GM13977 (cell line): ENCODE data around the gene KCTD8.
"Not testable (repeated sequence)": the region's sequence is repeated elsewhere in the genome, so short reads cannot be mapped to it uniquely, and the experiment has no call there.

Experiments used
- DNase-seq: peaks from one replicate; pipeline ENCODE4 v3.0.0; 2012; ENCODE audit warnings: low spot score
- CTCF ChIP-seq: IDR thresholded peaks from 2 replicates; pipeline ENCODE4 v1.5.1; 2012; ENCODE audit warnings: mild to moderate bottlenecking, control low read depth; ENCODE audit not compliant: insufficient read depth; ENCODE audit errors: extremely low read depth, missing control alignments
- in situ Hi-C: fragments of 300-500 bp; cut with MboI; formaldehyde crosslinking; loops from one replicate; pipeline ENCODE4 v1.12.0; 2022; ENCODE audit warnings: low sequenced_read_pairs, low pct_unique_long_range_greater_than_20kb, mixed read lengths, inconsistent platforms; ENCODE audit not compliant: unreplicated experiment

Gene KCTD8

GRCh38 chr4:44228326-44228725 lies 220.3 kb downstream of the KCTD8 start:
- no peak for TF ChIP-seq CTCF
- in situ Hi-C loops, result no loop called here

GRCh38 chr4:44221407-44221806 lies 227.2 kb downstream of the KCTD8 start:
- TF ChIP-seq CTCF, result no peak
- no peak for DNase-seq
- in situ Hi-C loops, result no loop called here

More at GRCh38 chr4:44228326-44228725, 220.3 kb downstream of the KCTD8 start:
- no peak for DNase-seq

- TF ChIP-seq CTCF, result no peak
- no peak for DNase-seq
- in situ Hi-C loops, result no loop called here
These were observed 237.9 kb downstream of the KCTD8 start for GRCh38 chr4:44210750-44211149.

GRCh38 chr4:44196796-44197195 lies 251.8 kb downstream of the KCTD8 start:
- no peak for TF ChIP-seq CTCF
- no peak for DNase-seq
- in situ Hi-C loops, result no loop called here

GRCh38 chr4:44194365-44194764 lies 254.2 kb downstream of the KCTD8 start:
- no peak for DNase-seq
- TF ChIP-seq CTCF, result no peak
- in situ Hi-C loops, result no loop called here

GRCh38 chr4:44186850-44187246 lies 261.8 kb downstream of the KCTD8 start:
- no peak for DNase-seq
- in situ Hi-C loops, result no loop called here
- no peak for TF ChIP-seq CTCF

GRCh38 chr4:44186096-44186849 lies 262.3 kb downstream of the KCTD8 start:
- DNase-seq, result no peak
- in situ Hi-C loops, result no loop called here
- no peak for TF ChIP-seq CTCF

GRCh38 chr4:44181491-44182349 lies 266.9 kb downstream of the KCTD8 start:
- in situ Hi-C loops, result not testable (repeated sequence)

GRCh38 chr4:44167766-44168165 lies 280.8 kb downstream of the KCTD8 start:
- DNase-seq, in situ Hi-C loops: not testable (repeated sequence)

More at GRCh38 chr4:44181491-44182349, 266.9 kb downstream of the KCTD8 start:
- not testable (repeated sequence) for DNase-seq
